Fibroblast of upper back skin (primary cell): ENCODE results near the gene HMG20A.
A peak's percentile ranks its signal among the peaks of the same experiment; 100 is the strongest.

Experiments
- DNase-seq: peaks from one replicate; pipeline ENCODE4 v3.0.0-alpha.2; 2013

HMG20A gene

DNA sequence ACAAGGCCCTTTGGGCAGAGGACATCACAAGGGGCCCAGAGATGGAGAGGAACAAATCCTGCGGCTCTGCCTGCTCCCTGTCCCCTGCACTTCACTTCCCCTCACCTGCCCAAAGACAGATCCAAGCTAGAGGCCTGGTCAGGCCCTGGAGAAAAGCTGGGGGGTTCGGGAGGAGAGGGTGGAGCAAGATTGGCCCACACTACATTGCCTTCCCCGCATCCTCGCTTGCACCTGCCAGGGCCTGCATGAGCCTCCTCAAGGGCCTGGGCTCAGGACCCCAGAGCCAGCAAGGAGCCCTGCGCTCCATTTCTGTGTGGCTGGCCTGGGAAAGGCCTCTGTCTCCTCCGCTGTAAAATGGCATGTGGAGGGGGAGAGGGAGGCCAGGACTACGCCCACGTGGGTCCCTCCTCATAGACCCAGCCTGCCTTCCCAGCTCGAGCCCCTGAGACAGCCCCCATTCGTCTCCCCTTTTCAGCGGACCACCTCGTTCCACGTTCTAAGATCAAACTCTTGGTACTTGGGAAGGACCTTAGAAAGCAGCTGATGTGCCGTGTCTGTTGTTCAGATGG is 106.0 kb downstream of the HMG20A start:
- no peak for DNase-seq

DNA sequence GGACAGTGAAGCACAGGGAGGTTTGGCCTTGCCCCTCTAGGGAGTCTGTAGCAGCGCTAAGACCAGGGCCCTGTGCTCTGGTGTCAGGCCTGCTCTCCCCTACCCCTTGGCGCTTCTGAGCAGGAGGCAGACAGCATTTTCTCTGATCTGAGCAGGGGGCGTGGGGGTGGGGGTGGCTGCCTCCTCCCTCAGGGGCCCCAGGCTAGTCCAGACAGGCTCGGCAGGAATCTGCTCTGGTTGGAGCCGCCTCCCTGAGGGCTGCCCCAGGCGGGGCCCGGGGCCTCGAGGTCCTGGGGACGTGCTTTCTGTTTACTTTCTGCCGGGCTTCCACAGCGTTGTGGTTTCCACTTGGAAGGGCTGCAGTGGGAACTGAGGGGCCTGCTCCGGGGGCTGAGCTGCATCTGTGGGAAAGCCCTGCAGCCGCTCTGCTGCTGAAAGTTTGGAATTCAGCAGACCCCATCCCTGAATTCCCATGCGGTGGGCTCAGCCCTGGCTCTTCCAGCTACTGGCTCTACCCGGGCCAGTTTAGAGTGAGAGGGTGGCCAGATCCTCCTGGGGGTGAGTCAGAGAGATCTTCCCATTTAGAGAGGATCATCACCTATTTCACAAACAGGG is 106.6 kb downstream of the HMG20A start:
- DNase-seq = peak; percentile 52

DNA sequence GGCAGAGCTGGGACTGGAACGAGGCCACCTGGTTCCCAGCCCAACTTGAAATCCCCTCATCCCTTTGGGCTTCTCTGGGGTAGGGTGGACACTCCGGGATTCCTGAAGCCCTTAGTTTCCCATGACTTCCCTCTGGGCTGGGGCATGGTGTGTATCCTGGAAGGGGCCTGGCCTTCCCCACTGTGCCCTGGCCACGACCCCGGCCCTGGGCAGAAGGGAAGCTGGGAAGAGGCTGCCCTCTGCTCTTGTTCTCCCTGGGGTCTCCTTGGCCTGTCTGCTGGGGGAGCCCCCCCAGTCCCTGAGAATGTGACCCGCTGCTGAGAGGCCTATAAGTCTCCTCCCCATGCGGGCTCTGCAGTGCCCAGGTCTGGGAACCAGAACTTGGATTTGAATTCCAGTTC is 107.1 kb downstream of the HMG20A start:
- no peak for DNase-seq

DNA sequence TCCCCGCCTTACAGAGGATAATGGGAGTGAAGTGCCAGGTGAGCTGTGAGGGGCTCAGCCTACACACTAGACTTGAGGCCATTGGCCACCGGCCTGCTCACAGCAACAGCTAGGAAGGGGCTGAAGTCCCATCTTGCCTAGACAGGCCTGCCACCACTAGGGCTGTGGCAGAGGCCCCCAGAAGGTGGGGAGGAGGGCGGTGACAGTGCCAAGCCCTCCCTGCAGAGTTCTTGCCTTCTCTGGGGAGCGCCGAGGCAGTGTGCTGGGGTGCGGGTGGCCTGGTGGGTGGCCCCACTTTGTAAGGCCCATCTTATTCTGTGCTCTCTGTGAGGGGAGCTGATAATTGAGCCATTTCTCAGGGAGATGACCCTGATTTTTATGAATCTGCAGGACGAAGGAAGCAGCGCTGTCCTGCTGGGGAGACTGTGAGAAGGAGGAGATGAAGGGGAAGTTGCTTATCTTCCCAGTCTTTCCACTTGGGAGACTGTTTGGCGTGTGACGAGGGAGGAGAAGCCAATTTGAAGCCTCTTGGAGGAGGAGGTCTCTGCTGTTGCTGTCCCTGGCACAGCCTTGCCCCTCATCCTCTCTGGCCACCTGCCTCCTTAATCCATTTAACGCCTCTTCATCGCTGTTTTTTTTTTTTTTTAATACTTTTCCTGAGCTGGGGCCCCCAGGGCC is 107.7 kb downstream of the HMG20A start:
- no peak for DNase-seq

DNA sequence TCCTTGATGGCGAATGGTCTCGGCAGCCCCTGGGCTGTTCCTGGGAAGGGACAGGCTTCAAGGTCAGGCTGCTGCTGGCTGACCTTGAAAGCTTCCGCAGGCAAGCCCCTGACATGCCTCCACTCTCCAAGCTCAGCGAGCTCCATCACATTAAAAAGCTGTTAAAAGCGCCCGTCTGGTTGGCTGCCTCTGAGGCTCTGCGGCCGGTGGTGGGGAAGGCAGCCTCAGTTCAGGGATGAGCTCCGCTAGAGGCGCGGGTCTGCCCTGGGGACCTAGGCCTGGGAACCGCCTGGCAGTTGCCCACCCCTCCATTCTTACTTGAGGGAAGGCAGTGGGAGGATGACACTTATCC is 108.3 kb downstream of the HMG20A start:
- DNase-seq = no peak

DNA sequence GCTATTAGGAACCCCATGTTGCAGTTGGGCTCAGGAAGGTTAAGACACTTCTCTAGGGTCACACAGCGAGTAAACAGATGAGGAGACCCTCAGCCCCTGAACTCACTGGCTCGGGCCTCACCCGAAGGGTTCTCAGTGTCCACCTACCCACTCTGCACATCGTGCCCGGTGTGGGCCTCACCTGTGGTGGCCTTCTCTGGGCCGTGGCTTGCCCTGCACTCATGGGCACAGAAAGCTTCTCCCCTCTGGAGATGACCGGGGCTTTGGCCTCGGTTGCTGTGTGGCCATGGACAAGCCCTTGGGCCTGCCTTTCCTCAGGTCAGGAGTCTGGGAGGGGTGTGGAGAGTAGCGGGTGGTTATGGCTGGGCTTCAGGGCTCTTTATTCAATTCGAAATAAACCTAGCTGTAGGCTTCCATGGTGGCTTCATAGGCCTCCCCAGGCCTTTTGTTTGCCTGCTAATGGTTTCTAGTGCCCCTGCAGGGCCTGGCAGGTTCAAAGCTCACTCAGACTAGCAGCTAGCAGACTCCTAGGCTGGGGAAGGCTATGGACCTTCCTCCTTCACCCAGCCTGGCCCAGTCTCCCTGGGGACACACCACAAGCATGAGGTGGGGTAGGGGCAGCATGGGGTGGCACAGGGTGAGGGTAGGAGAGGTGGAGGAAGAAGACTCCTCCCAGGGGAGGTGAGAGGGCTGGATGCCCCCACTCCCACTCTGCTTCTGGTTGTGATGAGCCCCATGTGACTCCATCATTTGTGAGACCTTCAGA is 108.9 kb downstream of the HMG20A start:
- DNase-seq = no peak

DNA sequence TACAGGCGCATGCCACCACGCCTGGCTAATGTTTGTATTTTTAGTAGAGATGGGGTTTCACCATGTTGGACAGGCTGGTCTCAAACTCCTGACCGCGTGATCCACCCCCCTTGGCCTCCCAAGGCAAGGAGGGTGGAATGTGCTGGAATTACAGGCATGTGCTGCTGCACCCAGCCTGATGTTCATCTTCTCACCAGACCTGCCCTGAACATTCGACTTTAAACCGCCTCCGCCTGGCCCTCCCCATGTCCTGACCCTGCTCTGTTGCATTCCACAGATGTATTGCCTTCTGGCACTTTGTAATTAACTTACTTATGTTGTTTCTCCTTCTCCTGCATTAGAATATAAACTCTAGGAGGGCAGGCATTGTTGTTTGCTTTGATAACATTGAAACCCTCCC is 109.9 kb downstream of the HMG20A start:
- no peak for DNase-seq

DNA sequence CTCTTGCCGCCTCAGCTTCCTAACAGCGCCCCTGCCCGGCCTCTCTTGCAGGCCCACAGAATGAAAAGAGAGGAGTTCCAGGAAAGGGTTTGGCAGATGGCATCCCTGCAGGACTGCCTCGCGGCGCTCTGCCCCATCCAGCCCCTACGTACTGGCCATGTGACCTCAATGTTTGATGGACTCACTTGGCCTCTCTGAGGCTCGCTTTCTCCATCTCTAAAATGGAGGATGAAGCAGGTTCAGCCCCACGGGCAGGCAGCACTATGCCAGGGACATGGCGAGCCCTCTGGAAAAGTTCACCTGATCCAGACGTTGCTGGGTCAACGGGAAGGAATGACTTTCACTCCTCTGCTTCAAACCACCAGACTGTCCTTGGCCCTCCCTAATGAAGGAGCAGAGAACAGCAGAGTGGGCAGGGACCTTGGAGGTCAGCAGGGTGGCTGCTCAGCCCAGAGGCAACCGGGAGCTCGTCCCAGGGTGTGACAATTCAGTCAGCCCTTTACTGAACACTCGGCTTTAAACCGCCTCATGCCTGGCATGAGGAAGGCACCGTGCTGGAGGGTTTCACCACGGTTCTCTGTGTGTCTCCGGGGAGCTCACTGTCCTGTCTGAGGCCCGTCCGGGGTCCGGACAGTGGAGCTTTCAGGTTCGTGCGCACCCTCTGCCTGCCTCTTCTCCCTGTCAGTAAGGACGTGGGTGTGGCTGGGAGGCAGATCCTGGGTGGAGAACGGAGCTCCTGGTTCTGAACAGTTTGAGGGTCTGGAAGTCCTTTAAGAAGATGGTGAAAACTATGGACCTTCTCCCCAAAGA is 110.7 kb downstream of the HMG20A start:
- DNase-seq = no peak

DNA sequence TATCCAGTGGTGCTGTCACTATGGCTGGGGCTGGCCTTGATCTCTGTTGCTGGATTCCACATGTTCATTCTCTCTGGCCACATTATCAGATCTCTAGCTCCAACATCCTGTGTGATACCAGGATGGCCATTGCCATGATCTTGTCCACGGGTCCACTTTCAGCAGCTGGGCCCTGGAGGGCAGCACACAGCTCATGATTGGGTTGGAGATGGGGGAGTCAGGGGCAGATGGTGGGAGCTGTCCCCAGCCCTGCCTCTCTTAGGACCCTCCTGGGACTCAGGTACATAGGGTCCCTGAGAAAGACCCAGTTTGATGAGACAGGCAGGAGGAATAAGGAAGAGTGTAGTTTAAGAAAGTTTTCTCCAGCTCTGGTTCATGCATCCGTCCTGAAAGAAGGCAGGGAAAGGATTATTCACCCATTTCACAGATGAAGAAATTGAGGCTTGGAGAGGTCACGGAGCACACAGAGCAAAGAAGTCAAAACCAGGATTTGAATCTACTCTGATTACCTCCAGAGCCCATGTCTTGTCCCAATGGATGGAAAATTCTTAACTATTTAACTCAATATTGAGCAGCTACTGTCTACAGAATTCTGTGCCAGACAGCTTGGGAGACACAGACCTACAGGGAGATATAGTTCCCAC is 111.5 kb downstream of the HMG20A start:
- DNase-seq = no peak

DNA sequence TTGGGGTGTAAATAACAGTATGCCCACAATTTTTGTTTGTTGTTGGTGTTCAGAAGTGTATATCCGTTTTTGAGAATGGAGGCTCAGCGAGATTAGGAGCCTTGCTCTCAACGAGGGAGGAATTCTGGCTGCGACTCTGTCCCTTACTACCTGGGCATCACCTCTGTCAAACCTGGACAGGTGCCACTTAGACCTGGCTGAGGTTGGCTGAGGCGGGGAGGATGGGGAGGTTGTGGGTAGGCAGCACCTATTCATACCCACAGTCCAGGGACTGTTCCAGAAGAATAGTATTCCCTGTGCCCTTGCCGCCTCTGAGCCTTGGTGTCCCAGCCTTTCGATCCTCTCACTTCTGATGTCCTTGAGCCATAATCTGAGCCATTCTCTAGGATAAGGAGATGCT is 112.2 kb downstream of the HMG20A start:
- DNase-seq = no peak

DNA sequence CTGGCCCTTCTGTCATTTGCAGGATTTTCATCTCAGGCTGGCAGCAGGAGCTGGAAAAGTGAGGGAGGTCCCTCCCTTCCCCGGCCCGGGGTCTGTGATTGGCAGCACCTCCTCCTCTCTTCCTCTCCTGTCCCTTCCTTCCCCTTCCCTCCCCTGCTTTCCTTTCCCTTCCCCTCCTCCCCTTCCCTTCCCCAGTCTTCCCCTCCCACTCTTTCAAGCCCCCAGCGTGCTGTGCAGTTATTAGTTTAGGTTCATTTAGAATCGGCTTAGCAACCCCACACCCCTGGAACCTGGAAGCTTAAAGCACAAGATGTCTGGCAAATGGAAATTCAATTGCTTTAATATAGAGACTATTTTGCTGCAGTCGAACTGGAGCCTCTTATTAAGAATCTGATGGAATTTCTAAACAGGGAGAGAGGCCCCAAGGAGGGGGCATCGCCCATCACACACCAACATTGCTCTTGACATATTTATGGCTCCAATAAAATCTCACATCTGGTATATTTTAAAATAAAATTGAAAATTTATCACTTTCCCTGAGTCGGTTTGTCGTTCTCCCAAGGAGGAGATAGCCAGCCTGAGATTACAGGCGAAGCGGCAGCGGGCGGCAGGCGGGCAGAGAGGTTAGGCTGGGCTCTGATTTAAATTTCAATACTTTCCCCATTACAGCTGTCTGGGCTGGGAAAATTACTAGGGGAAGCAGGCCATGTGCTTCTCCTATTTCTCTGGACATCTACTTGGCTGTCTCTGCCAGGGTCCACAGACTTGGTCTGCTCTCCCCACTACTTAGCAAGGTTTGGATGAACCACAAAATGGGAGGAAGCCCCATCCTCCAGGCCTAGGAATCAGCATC is 113.1 kb downstream of the HMG20A start:
- no peak for DNase-seq
